ENCODE measurements around the gene LIPC. TPM values are rescaled to one million over a fixed set of nuclear protein-coding genes. Genes with fewer than 3 reads are reported as not detected.

LIPC gene
- total RNA-seq, 1 experiment from 2014 or later = not detected

- no peak for DNase-seq
- H3K36me3 ChIP-seq (replicated peaks; ENCODE audit: control insufficient read depth, insufficient read depth, low read length) = no peaks in the 10 kb centered on the region
- H3K4me3 ChIP-seq (ENCODE audit: insufficient read depth, low read depth, low read length) = no peak overlapping the region
- no peaks in the 10 kb centered on the region for H3K27me3 ChIP-seq (ENCODE audit: control insufficient read depth, insufficient read depth, low read length)
Observed at GRCh38 chr15:58490086-58490887, 58.5 kb downstream of the LIPC start.

- DNase-seq = no peak
- H3K36me3 ChIP-seq (replicated peaks; ENCODE audit: control insufficient read depth, insufficient read depth, low read length) = no peaks in the 10 kb centered on the region
- no peaks in the 10 kb centered on the region for H3K27me3 ChIP-seq (ENCODE audit: control insufficient read depth, insufficient read depth, low read length)
- no peak overlapping the region for H3K4me3 ChIP-seq (ENCODE audit: insufficient read depth, low read depth, low read length)
Observed at GRCh38 chr15:58490888-58491473, 59.2 kb downstream of the LIPC start.

GRCh38 chr15:58491499-58492202 lies 59.9 kb downstream of the LIPC start:
- Histone ChIP-seq H3K27me3 (ENCODE audit: control insufficient read depth, insufficient read depth, low read length) (no peaks in the 10 kb centered on the region), H3K4me3 (ENCODE audit: insufficient read depth, low read depth, low read length) (no peak overlapping the region), H3K36me3 (replicated peaks; ENCODE audit: control insufficient read depth, insufficient read depth, low read length) (no peaks in the 10 kb centered on the region)
- no peak for DNase-seq

- H3K4me3 ChIP-seq (ENCODE audit: insufficient read depth, low read depth, low read length) = no peak overlapping the region
- H3K27me3 ChIP-seq (ENCODE audit: control insufficient read depth, insufficient read depth, low read length) = no peaks in the 10 kb centered on the region
- H3K36me3 ChIP-seq (replicated peaks; ENCODE audit: control insufficient read depth, insufficient read depth, low read length) = no peaks in the 10 kb centered on the region
- DNase-seq = no peak
Observed at GRCh38 chr15:58492661-58493397, 61.0 kb downstream of the LIPC start.

GRCh38 chr15:58494567-58494966 lies 62.8 kb downstream of the LIPC start:
- no peak for DNase-seq
- no peaks in the 10 kb centered on the region for H3K27me3 ChIP-seq (ENCODE audit: control insufficient read depth, insufficient read depth, low read length)
- H3K36me3 ChIP-seq (replicated peaks; ENCODE audit: control insufficient read depth, insufficient read depth, low read length) = no peaks in the 10 kb centered on the region
- H3K4me3 ChIP-seq (ENCODE audit: insufficient read depth, low read depth, low read length) = no peak overlapping the region

GRCh38 chr15:58495891-58496408 lies 64.2 kb downstream of the LIPC start:
- H3K4me3 ChIP-seq (ENCODE audit: insufficient read depth, low read depth, low read length) = no peak overlapping the region
- DNase-seq = no peak
- H3K27me3 ChIP-seq (ENCODE audit: control insufficient read depth, insufficient read depth, low read length) = no peaks in the 10 kb centered on the region; the same call in 1 of the 2 replicates
- H3K36me3 ChIP-seq (replicated peaks; ENCODE audit: control insufficient read depth, insufficient read depth, low read length) = no peaks in the 10 kb centered on the region

GRCh38 chr15:58497046-58497785 lies 65.4 kb downstream of the LIPC start:
- no peak for DNase-seq
- no peak overlapping the region for H3K4me3 ChIP-seq (ENCODE audit: insufficient read depth, low read depth, low read length)
- H3K27me3 ChIP-seq (ENCODE audit: control insufficient read depth, insufficient read depth, low read length) = no peaks in the 10 kb centered on the region; the same call in 1 of the 2 replicates
- H3K36me3 ChIP-seq (replicated peaks; ENCODE audit: control insufficient read depth, insufficient read depth, low read length) = no peaks in the 10 kb centered on the region

GRCh38 chr15:58498821-58499580 lies 67.2 kb downstream of the LIPC start:
- H3K36me3 ChIP-seq (replicated peaks; ENCODE audit: control insufficient read depth, insufficient read depth, low read length) = no peaks in the 10 kb centered on the region

GRCh38 chr15:58501006-58501405 lies 69.2 kb downstream of the LIPC start:
- DNase-seq = no peak
- Histone ChIP-seq H3K36me3 (replicated peaks; ENCODE audit: control insufficient read depth, insufficient read depth, low read length) (no peaks in the 10 kb centered on the region), H3K27me3 (ENCODE audit: control insufficient read depth, insufficient read depth, low read length) (no peaks in the 10 kb centered on the region; the same call in 1 of the 2 replicates), H3K4me3 (ENCODE audit: insufficient read depth, low read depth, low read length) (no peak overlapping the region)

More at GRCh38 chr15:58498821-58499580, 67.2 kb downstream of the LIPC start:
- Histone ChIP-seq H3K27me3 (ENCODE audit: control insufficient read depth, insufficient read depth, low read length) (no peaks in the 10 kb centered on the region; the same call in 1 of the 2 replicates), H3K4me3 (ENCODE audit: insufficient read depth, low read depth, low read length) (no peak overlapping the region)
- no peak for DNase-seq

GRCh38 chr15:58501636-58502188 lies 69.9 kb downstream of the LIPC start:
- H3K36me3 ChIP-seq (replicated peaks; ENCODE audit: control insufficient read depth, insufficient read depth, low read length) = no peaks in the 10 kb centered on the region
- H3K27me3 ChIP-seq (ENCODE audit: control insufficient read depth, insufficient read depth, low read length) = no peaks in the 10 kb centered on the region; the same call in 1 of the 2 replicates
- DNase-seq = no peak
- no peak overlapping the region for H3K4me3 ChIP-seq (ENCODE audit: insufficient read depth, low read depth, low read length)

GRCh38 chr15:58503139-58504027 lies 71.6 kb downstream of the LIPC start:
- DNase-seq = no peak
- Histone ChIP-seq H3K4me3 (ENCODE audit: insufficient read depth, low read depth, low read length) (no peak overlapping the region), H3K36me3 (replicated peaks; ENCODE audit: control insufficient read depth, insufficient read depth, low read length) (no peaks in the 10 kb centered on the region), H3K27me3 (ENCODE audit: control insufficient read depth, insufficient read depth, low read length) (no peaks in the 10 kb centered on the region; the same call in 1 of the 2 replicates)

- H3K36me3 ChIP-seq (replicated peaks; ENCODE audit: control insufficient read depth, insufficient read depth, low read length) = no peaks in the 10 kb centered on the region
- no peaks in the 10 kb centered on the region; the same call in 1 of the 2 replicates for H3K27me3 ChIP-seq (ENCODE audit: control insufficient read depth, insufficient read depth, low read length)
- DNase-seq = no peak
- H3K4me3 ChIP-seq (ENCODE audit: insufficient read depth, low read depth, low read length) = no peak overlapping the region
Observed at GRCh38 chr15:58504674-58505234, 73.0 kb downstream of the LIPC start.
